ENCODE measurements around the gene AKR1D1.

Gene AKR1D1

DNA sequence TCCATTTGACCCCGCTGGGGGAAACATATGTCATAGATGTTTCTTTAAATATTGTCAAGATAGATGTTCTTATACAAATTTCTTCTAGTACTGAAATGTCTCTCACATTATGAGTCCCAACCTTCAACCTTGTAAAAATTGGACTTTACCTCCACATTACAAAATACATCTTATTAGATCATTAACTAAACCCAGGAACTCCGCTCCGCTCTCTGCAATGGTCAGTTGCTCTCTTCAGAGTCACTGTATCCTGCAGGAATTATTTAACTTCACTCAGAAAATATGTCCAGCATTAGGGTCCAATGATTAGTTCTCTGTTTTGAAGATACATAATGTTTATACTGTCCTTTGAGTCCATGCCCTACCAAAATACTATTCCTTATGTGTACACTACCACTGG is 8.5 kb upstream of the AKR1D1 start:
- H3K4me1 ChIP-seq (ENCODE audit: control insufficient read depth, low read length), result no peaks in the 10 kb centered on the region
- no peaks in the 10 kb centered on the region for H3K79me2 ChIP-seq (ENCODE audit: control insufficient read depth, low read length)
- no peaks in the 10 kb centered on the region for H3K9me2 ChIP-seq (replicated peaks; ENCODE audit: control insufficient read depth, low read length)
- H3K4me3 ChIP-seq (ENCODE audit: low read length), result no peak overlapping the region
- H4K20me1 ChIP-seq (ENCODE audit: control insufficient read depth, insufficient read depth, low read depth, low read length), result no peaks in the 10 kb centered on the region
- no peaks in the 10 kb centered on the region for H3F3A ChIP-seq (ENCODE audit: control insufficient read depth, insufficient read depth)
- TF ChIP-seq EZH2phosphoT487 (IDR thresholded peaks at IDR 0.05; ENCODE audit: borderline replicate concordance, low read length), result no peak
- TF ChIP-seq, protein P1, sequence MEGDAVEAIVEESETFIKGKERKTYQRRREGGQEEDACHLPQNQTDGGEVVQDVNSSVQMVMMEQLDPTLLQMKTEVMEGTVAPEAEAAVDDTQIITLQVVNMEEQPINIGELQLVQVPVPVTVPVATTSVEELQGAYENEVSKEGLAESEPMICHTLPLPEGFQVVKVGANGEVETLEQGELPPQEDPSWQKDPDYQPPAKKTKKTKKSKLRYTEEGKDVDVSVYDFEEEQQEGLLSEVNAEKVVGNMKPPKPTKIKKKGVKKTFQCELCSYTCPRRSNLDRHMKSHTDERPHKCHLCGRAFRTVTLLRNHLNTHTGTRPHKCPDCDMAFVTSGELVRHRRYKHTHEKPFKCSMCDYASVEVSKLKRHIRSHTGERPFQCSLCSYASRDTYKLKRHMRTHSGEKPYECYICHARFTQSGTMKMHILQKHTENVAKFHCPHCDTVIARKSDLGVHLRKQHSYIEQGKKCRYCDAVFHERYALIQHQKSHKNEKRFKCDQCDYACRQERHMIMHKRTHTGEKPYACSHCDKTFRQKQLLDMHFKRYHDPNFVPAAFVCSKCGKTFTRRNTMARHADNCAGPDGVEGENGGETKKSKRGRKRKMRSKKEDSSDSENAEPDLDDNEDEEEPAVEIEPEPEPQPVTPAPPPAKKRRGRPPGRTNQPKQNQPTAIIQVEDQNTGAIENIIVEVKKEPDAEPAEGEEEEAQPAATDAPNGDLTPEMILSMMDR (IDR thresholded peaks at IDR 0.05; ENCODE audit: low read depth, low read length, poor library complexity, severe bottlenecking), result no peak
- no peaks in the 10 kb centered on the region for H3K27me3 ChIP-seq (ENCODE audit: control insufficient read depth, low read length)
- no peak overlapping the region for H3K27ac ChIP-seq (ENCODE audit: low read depth, low read length)
- H3K9me3 ChIP-seq (ENCODE audit: control insufficient read depth, insufficient read depth, low read length), result no peaks in the 10 kb centered on the region
- no peaks in the 10 kb centered on the region for H3K36me3 ChIP-seq (ENCODE audit: control insufficient read depth, low read length)
- H3K4me2 ChIP-seq (ENCODE audit: low read length), result no peak overlapping the region

GRCh38 chr7:138070908-138071307 is 5.4 kb upstream of the AKR1D1 start:
- Histone ChIP-seq H4K20me1 (ENCODE audit: control insufficient read depth, insufficient read depth, low read depth, low read length) (no peaks in the 10 kb centered on the region), H3K36me3 (ENCODE audit: control insufficient read depth, low read length) (no peaks in the 10 kb centered on the region), H3K9me2 (replicated peaks; ENCODE audit: control insufficient read depth, low read length) (no peaks in the 10 kb centered on the region), H3K27ac (ENCODE audit: low read depth, low read length) (no peak overlapping the region), H3F3A (ENCODE audit: control insufficient read depth, insufficient read depth) (no peaks in the 10 kb centered on the region), H3K79me2 (ENCODE audit: control insufficient read depth, low read length) (no peaks in the 10 kb centered on the region), H3K9me3 (ENCODE audit: control insufficient read depth, insufficient read depth, low read length) (no peaks in the 10 kb centered on the region), H3K4me3 (ENCODE audit: low read length) (no peak overlapping the region), H3K4me2 (ENCODE audit: low read length) (no peak overlapping the region), H3K4me1 (ENCODE audit: control insufficient read depth, low read length) (no peaks in the 10 kb centered on the region), H3K27me3 (ENCODE audit: control insufficient read depth, low read length) (no peaks in the 10 kb centered on the region)
- TF ChIP-seq, protein P1 (IDR thresholded peaks at IDR 0.05; ENCODE audit: low read depth, low read length, poor library complexity, severe bottlenecking), result no peak
- TF ChIP-seq EZH2phosphoT487 (IDR thresholded peaks at IDR 0.05; ENCODE audit: borderline replicate concordance, low read length), result no peak

- Histone ChIP-seq H3K4me2 (ENCODE audit: low read length) (no peak overlapping the region), H3K9me3 (ENCODE audit: control insufficient read depth, insufficient read depth, low read length) (no peaks in the 10 kb centered on the region), H3K27me3 (ENCODE audit: control insufficient read depth, low read length) (no peaks in the 10 kb centered on the region), H3K36me3 (ENCODE audit: control insufficient read depth, low read length) (no peaks in the 10 kb centered on the region), H3K79me2 (ENCODE audit: control insufficient read depth, low read length) (no peaks in the 10 kb centered on the region), H3K4me1 (ENCODE audit: control insufficient read depth, low read length) (no peaks in the 10 kb centered on the region), H3F3A (ENCODE audit: control insufficient read depth, insufficient read depth) (no peaks in the 10 kb centered on the region), H3K4me3 (ENCODE audit: low read length) (no peak overlapping the region), H3K27ac (ENCODE audit: low read depth, low read length) (no peak overlapping the region), H4K20me1 (ENCODE audit: control insufficient read depth, insufficient read depth, low read depth, low read length) (no peaks in the 10 kb centered on the region), H3K9me2 (replicated peaks; ENCODE audit: control insufficient read depth, low read length) (no peaks in the 10 kb centered on the region)
- TF ChIP-seq, protein P1 (IDR thresholded peaks at IDR 0.05; ENCODE audit: low read depth, low read length, poor library complexity, severe bottlenecking), result no peak
- TF ChIP-seq EZH2phosphoT487 (IDR thresholded peaks at IDR 0.05; ENCODE audit: borderline replicate concordance, low read length), result no peak
These were observed 3.5 kb upstream of the AKR1D1 start for GRCh38 chr7:138072726-138073125.

DNA sequence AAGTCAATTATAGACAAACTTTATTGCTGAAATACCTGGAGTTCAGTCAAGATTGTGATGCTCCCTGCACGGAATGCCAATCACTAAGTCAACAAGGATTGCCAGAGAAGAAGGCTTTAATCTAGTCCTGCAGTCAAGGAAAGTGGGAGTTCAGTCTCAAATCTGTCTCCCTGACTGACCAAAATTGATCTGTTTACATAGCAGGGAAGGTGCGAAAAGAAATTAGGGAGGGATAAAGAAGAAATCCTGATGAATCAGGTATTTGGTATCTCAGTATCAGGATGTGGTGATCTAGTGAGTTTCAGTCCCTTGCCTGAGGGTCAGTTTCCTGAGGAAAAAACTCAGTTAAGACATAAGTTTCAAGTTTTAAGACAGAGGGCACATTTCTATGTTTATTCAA is 2.1 kb upstream of the AKR1D1 start:
- no peak for TF ChIP-seq EZH2phosphoT487 (IDR thresholded peaks at IDR 0.05; ENCODE audit: borderline replicate concordance, low read length)
- TF ChIP-seq, protein P1 (IDR thresholded peaks at IDR 0.05; ENCODE audit: low read depth, low read length, poor library complexity, severe bottlenecking), result no peak
- Histone ChIP-seq H3K79me2 (ENCODE audit: control insufficient read depth, low read length) (no peaks in the 10 kb centered on the region), H4K20me1 (ENCODE audit: control insufficient read depth, insufficient read depth, low read depth, low read length) (no peaks in the 10 kb centered on the region), H3K9me2 (replicated peaks; ENCODE audit: control insufficient read depth, low read length) (no peaks in the 10 kb centered on the region), H3K27ac (ENCODE audit: low read depth, low read length) (no peak overlapping the region), H3K36me3 (ENCODE audit: control insufficient read depth, low read length) (no peaks in the 10 kb centered on the region), H3K4me1 (ENCODE audit: control insufficient read depth, low read length) (no peaks in the 10 kb centered on the region), H3K27me3 (ENCODE audit: control insufficient read depth, low read length) (no peaks in the 10 kb centered on the region), H3K4me2 (ENCODE audit: low read length) (no peak overlapping the region), H3K4me3 (ENCODE audit: low read length) (no peak overlapping the region), H3K9me3 (ENCODE audit: control insufficient read depth, insufficient read depth, low read length) (no peaks in the 10 kb centered on the region), H3F3A (ENCODE audit: control insufficient read depth, insufficient read depth) (no peaks in the 10 kb centered on the region)
